Measurements from ENCODE around the gene SLC25A13. TPM values are rescaled to one million over a fixed set of nuclear protein-coding genes. Genes with fewer than 3 reads are reported as not detected.

SLC25A13 gene
- total RNA-seq, 1 experiment from 2014 or later = 52.5 TPM

- no peaks in the 10 kb centered on the region for H3K4me1 ChIP-seq (replicated peaks; ENCODE audit: insufficient read depth)
- CTCF ChIA-PET = no interaction called here
- intact Hi-C loops (cut with micrococcal nuclease; ENCODE audit: unreplicated experiment) = no loop called here
- H3K4me2 ChIP-seq = no peak overlapping the region
- peaks cover 14% of the 10 kb centered on the region; the same call in 1 of the 2 replicates for H4K20me1 ChIP-seq (ENCODE audit: insufficient read depth)
- no peaks in the 10 kb centered on the region for H3K27me3 ChIP-seq (ENCODE audit: insufficient read depth, low read depth)
- no TSS peak for BruUV-seq (replicated peaks)
- DNase-seq = no peak
- POLR2A ChIA-PET (ENCODE audit: unreplicated experiment) = no interaction called here
- peaks cover 37% of the 10 kb centered on the region for H3K79me2 ChIP-seq (ENCODE audit: low read depth)
- no peaks in the 10 kb centered on the region for H3K36me3 ChIP-seq (ENCODE audit: low read depth)
- no peak overlapping the region for H3K27ac ChIP-seq
- no peaks in the 10 kb centered on the region for H3F3A ChIP-seq (ENCODE audit: insufficient read depth, low read depth)
- TF ChIP-seq, protein P1, sequence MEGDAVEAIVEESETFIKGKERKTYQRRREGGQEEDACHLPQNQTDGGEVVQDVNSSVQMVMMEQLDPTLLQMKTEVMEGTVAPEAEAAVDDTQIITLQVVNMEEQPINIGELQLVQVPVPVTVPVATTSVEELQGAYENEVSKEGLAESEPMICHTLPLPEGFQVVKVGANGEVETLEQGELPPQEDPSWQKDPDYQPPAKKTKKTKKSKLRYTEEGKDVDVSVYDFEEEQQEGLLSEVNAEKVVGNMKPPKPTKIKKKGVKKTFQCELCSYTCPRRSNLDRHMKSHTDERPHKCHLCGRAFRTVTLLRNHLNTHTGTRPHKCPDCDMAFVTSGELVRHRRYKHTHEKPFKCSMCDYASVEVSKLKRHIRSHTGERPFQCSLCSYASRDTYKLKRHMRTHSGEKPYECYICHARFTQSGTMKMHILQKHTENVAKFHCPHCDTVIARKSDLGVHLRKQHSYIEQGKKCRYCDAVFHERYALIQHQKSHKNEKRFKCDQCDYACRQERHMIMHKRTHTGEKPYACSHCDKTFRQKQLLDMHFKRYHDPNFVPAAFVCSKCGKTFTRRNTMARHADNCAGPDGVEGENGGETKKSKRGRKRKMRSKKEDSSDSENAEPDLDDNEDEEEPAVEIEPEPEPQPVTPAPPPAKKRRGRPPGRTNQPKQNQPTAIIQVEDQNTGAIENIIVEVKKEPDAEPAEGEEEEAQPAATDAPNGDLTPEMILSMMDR (conservative IDR thresholded peaks at IDR 0.05) = no peak
- TF ChIP-seq EZH2 (IDR thresholded peaks at IDR 0.05; ENCODE audit: low read depth) = no peak
- no peaks in the 10 kb centered on the region for H3K9me3 ChIP-seq (ENCODE audit: insufficient read depth, low read depth)
- no peaks in the 10 kb centered on the region for H3K9me2 ChIP-seq (ENCODE audit: insufficient read depth)
- H2AFZ ChIP-seq = no peak overlapping the region
- H3K4me3 ChIP-seq = no peak overlapping the region
Measured at GRCh38 chr7:96287132-96287531, 34.8 kb downstream of the SLC25A13 start.

DNA sequence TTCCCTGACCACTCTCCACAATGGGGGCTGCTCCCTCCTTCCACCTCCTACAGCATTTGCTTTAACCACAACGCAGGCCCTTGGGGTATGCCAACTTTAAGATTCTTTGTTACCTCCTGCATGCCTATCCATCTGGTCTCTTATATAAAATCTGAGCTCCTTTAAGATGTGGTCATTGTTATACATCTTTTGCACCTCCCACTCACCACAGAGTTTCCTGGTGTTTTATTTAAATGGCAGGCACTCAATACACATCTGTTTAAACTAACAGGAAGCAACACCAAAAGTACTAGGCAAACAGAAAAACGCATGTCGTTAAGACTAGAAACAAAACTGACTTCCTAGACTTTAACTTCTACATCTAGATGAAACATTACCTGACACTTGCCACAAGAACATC, 36.3 kb downstream of the SLC25A13 start:
- ChIA-PET POLR2A (ENCODE audit: unreplicated experiment) (no interaction called here), CTCF (no interaction called here)
- no peak overlapping the region for H2AFZ ChIP-seq
- H3K4me3 ChIP-seq = no peak overlapping the region
- no peaks in the 10 kb centered on the region for H3K9me2 ChIP-seq (ENCODE audit: insufficient read depth)
- H3F3A ChIP-seq (ENCODE audit: insufficient read depth, low read depth) = no peaks in the 10 kb centered on the region
- H3K36me3 ChIP-seq (ENCODE audit: low read depth) = 0 out of 2 replicates have a peak, but pooled peaks cover 4% of the 10 kb centered on the region
- H3K79me2 ChIP-seq (ENCODE audit: low read depth) = peaks cover 43% of the 10 kb centered on the region
- H3K4me1 ChIP-seq (replicated peaks; ENCODE audit: insufficient read depth) = no peaks in the 10 kb centered on the region
- no peaks in the 10 kb centered on the region for H3K9me3 ChIP-seq (ENCODE audit: insufficient read depth, low read depth)
- TF ChIP-seq, protein P1 (conservative IDR thresholded peaks at IDR 0.05) = no peak
- TF ChIP-seq EZH2 (IDR thresholded peaks at IDR 0.05; ENCODE audit: low read depth) = no peak
- no peak overlapping the region for H3K27ac ChIP-seq
- peaks cover 14% of the 10 kb centered on the region for H4K20me1 ChIP-seq (ENCODE audit: insufficient read depth)
- no peaks in the 10 kb centered on the region for H3K27me3 ChIP-seq (ENCODE audit: insufficient read depth, low read depth)
- no peak overlapping the region for H3K4me2 ChIP-seq
- no TSS peak for BruUV-seq (replicated peaks)
- intact Hi-C loops (cut with micrococcal nuclease; ENCODE audit: unreplicated experiment) = no loop called here
- DNase-seq = no peak

- POLR2A ChIA-PET (ENCODE audit: unreplicated experiment) = no interaction called here
- H2AFZ ChIP-seq = no peak overlapping the region
- no peaks in the 10 kb centered on the region for H3K9me3 ChIP-seq (ENCODE audit: insufficient read depth, low read depth)
- H3K4me1 ChIP-seq (replicated peaks; ENCODE audit: insufficient read depth) = no peaks in the 10 kb centered on the region
- no peak overlapping the region for H3K27ac ChIP-seq
- no peaks in the 10 kb centered on the region for H3F3A ChIP-seq (ENCODE audit: insufficient read depth, low read depth)
- no peak overlapping the region for H3K4me3 ChIP-seq
- CTCF ChIA-PET = no interaction called here
- peaks cover 50% of the 10 kb centered on the region for H3K79me2 ChIP-seq (ENCODE audit: low read depth)
- no peaks in the 10 kb centered on the region for H3K27me3 ChIP-seq (ENCODE audit: insufficient read depth, low read depth)
- no peak overlapping the region for H3K4me2 ChIP-seq
- TF ChIP-seq, protein P1 (conservative IDR thresholded peaks at IDR 0.05) = no peak
- no peak for TF ChIP-seq EZH2 (IDR thresholded peaks at IDR 0.05; ENCODE audit: low read depth)
- H4K20me1 ChIP-seq (ENCODE audit: insufficient read depth) = peaks cover 14% of the 10 kb centered on the region
- no TSS peak for BruUV-seq (replicated peaks)
- DNase-seq = no peak
- intact Hi-C loops (cut with micrococcal nuclease; ENCODE audit: unreplicated experiment) = no loop called here
- H3K36me3 ChIP-seq (ENCODE audit: low read depth) = peaks cover 5% of the 10 kb centered on the region; the same call in 1 of the 2 replicates
- H3K9me2 ChIP-seq (ENCODE audit: insufficient read depth) = no peaks in the 10 kb centered on the region
Measured at GRCh38 chr7:96284835-96285234, 37.1 kb downstream of the SLC25A13 start.

Measured in PC-9 (cell line).